A673 (cell line): ENCODE measurements around the gene RAD23A.

Source experiments
- CTCF ChIP-seq: fragments of 300-800, 200-600 bp; sonication (generic); conservative IDR thresholded peaks from 2 replicates; pipeline ENCODE4 v1.5.1; 2017; ENCODE audit warnings: low read depth, mild to moderate bottlenecking, antibody characterized with exemption, low read length, moderate library complexity, mixed read lengths
- EZH2 ChIP-seq: fragments of 200-600 bp; sonication (generic); IDR thresholded peaks from 2 replicates; pipeline ENCODE4 v1.6.1; 2017; ENCODE audit warnings: borderline replicate concordance, low read depth, mild to moderate bottlenecking, mixed read lengths, antibody characterized with exemption, low read length; ENCODE audit not compliant: poor library complexity, severe bottlenecking

GRCh38 chr19:12983542-12984142 lies 38.0 kb downstream of the RAD23A start:
- TF ChIP-seq CTCF = peak; percentile 87
- no peak for TF ChIP-seq EZH2
